GM18526 (cell line): Measurements from ENCODE around the gene OLFML2A.

Source experiments
- POLR2A ChIP-seq: IDR thresholded peaks from 3 replicates; pipeline ENCODE4 v1.6.1; 2011; ENCODE audit not compliant: insufficient read length; ENCODE audit errors: extremely low read depth

Gene OLFML2A

DNA sequence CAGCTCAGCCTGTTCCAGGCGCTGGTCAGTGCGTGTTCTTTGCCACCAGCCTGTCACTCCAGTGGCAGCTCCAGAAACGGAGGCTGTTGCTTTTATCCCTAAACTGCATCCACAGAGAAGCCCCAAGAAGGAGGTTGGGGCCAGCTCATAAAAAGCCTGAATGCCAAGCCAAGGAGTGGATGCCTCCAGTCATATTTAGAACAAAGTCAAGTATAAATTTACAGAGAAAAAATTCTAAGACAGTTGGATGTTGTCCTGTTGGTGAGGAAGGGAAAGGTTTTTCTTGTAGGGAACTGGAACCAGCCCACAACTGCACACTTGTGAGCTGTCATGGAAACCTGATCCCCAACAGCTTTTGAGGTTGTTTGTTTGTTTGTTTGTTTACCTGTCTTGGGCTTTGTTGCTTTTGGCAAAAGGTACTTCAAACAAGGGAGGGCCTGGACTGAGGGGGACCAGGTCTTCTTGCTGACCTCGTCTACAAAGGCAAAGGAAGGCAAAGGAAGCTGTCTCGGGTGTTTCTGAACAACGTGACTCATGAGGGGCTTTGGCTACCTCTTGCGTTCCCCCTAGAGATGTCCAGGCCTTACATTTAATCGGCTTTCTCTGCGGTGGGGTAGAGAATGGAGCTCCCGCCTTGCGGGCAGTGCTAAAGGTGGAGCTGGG lies 36.7 kb downstream of the OLFML2A start:
- no peak for TF ChIP-seq POLR2A

DNA sequence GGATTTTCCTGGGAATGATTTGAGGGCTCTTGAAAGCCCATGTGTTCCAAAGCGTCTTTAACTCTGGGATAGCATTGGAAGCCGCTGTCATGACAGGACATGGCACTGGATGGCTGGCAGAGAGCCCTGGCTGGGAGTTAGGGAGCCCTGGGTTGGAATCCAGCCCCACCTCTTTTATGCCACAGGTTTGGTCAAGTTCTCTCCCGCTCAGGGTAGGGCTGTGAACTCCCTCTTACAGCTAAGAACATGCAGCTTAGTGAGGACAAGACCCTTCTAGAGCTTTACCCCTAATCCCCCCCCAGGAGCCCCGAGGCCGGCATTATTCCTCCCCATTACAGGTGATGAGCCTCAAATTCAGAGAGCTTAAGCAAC lies 37.2 kb downstream of the OLFML2A start:
- TF ChIP-seq POLR2A: no peak

DNA sequence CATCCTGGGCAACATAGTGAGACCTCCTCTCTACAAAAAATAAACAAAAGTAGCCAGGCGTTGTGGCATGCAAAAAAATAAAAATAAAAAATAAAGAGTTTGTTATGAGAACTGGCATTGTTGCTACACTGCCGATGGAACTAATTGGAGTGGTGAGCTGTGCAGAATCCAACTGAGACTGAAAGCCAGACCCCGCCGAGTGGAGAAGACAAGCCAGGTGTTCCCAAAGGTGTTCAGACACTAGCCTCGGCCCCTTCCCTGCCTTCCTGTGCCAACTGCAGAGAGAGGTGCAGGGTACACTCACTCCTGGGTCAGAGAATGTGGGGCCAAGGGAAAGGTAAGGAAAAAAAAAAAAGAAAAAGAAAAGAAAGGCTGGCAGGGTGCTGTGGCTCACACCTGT lies 38.7 kb downstream of the OLFML2A start:
- TF ChIP-seq POLR2A: no peak

DNA sequence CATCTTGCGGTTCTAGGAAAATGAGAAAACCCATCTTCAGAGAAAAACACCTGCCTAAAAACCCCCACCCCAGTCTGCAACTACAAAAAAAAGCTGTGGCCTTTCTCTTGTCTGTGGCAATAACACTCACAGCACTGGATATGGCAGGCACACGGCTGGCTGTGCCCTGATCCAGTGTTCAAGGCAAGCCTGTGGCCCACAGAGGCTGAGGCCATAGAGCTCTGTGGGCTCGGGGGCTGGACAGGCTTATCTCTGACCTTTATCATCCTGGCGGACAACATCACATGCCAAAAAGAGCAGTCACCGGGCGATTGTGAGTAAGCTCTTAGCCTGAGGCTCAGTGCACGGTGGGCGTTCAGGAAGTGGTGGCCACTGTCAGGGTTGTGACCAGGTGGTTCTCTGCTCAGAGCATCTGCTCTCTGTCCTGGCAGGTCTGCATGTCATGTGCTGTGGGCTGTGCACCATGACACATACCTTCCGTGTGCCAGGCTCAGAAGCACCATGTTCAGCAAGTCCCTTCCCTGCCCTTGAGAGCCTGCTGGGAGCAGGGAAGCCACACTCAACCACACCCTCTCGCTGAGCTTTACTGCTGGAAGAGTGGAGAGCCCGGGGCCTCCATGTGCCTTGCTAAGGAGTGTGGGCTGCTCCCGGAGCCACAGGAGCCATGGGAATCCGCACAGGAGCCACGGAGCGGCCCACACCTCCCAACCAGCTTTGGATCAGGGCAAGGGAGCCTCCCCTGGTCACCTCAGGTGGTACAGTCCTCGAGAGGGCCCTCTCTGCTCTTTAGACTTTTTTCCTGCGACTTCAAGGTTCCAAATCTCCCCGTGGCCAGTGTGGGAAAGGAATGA lies 41.7 kb downstream of the OLFML2A start:
- TF ChIP-seq POLR2A: no peak

DNA sequence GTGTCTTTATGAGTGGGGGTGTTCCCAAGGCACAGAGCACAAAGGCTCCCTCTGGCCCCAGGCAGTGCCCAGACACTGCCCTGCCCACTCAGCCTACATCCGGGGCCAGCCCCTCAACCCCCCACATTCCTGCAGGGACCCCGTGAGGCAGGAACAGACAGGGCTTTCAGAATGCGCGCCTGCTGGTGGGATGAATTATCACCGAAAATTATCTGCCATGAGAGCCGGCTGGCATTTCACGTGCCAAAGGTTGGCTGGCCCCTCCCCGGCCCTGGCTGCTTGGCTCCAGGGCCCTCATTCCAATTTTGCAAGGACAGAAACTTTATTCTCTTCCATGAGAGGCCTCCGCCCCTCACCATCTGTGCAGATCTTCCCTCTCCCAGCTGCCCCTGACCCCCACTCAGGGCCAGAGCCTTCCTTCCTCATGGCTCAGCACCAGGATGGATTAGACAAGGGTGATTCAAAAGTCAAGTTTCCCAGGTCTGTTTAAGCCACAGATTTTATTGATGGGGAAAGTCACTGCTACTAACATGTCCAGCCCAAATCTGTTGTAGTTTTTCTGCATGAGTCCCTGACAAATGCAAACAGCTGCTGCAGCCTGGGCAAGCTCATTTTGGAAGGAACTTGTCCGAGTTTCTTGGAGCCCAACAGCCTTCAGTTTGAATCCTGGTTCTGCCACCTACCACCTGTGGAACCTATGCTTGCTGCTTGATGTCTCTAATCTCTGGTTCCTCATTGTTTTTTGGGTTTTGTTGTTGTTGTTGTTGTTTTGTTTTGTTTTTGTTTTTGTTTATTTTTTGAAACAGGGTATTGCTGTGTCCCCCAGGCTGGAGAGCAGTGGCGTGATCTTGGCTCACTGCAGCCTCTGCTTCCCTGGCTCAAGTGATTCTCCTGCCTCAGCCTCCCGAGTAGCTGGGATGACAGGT lies 44.0 kb downstream of the OLFML2A start:
- no peak for TF ChIP-seq POLR2A

DNA sequence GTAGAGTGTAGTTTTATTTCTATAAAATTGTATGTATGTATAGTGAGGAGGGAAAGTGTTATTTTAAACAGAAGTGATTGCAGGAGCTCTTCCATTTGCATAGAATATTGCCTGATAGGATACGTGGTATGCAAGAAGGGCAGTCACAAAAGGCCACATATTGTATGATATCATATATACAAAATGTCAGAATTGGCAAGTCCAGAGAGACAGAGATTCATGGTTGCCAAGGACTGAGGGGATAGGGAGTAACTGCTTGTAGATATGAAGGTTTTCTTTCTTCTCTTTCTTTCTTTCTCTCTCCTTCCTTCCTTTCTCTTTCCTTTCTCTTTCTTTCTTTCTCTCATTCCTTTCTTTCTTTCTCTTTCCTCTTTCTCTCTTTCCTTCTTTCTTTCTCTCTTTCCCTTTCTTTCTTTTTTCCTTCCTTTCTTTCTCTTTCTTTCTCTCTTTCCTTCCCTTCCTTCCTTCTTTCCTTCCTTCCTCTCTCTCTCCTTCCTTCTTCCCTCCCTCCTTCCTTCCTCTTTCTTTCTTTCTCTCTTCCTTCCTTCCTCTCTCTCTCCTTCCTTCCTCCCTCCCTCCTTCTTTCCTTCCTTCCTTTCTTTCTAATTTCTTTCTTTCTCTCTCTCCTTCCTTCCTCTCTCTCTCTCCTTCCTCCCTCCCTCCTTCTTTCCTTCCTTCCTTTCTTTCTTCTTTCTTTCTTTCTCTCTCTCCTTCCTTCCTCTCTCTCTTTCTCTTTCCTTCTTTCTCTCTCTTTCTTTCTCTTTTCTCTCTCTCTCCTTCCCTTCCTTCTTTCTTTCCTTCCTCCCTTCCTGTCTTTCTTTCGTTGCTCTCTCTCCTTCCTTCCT lies 51.8 kb downstream of the OLFML2A start:
- TF ChIP-seq POLR2A: no peak

DNA sequence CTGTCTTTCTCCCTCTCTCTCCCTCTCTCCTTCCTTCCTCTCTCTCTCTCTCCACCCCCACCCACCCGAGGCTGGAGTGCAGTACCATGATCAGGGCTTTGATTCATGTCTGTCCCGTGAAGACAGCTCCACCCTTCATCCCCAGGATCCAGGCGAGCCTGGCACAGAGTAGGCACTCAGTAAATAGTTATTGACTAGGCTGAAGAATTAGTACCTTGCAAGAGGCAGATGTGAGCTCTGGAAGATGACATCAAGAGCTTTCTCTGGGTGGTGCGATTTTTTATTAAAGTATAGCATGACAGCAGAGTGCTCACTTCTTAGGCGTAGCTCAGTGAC lies 52.4 kb downstream of the OLFML2A start:
- no peak for TF ChIP-seq POLR2A

DNA sequence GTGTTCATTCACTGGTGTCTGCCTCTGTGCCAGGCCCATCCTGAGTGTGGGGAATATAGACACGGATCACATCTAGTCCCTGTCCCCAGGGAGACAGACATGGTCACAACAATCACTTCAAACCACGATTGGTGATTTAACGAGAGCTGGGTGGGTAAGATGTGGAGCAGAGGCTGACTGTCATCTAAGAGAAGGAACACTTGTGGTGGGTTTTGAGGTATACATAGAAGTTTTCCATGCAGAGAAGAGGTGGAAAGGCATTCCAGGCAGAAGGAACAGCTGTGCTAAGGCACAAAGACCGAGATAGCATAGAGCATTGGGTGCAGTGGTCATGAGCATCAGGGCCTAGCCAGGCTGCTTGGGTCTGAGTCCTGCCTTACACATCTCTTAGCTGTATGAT lies 53.7 kb downstream of the OLFML2A start:
- no peak for TF ChIP-seq POLR2A

DNA sequence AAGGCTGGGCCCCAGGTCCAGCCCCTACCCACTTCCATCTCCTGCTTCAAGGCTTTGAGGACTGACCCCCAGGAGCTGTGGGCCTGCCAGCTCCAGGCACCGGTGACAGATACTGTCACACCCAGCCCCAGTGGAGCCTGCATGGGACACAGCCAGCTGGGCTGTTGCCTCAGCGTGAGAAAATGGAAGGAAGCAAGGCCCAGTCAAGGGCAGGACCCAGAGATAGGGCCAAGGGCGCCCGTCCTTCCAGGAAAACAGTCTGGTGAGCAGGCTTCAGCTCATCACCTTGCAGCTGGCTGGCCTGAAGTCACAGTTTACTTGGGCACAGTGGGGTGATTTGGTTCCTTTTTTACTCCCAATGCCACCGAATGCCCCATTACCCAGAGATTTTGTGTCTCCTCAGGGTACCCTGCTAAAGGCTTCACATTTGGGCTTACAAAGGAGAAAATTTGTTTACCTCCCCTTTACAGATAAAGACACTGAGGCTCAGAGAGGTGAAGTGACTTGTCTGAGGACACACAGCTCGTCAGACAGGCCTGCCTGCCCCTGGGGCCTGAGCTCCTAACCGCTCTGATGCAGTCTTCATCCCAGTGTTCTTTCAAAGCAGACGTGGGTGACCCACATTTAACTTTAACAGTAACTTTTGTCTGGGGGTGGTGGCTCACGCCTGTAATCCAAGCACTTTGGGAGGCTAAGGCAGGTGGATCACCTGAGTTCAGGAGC lies 54.9 kb downstream of the OLFML2A start:
- no peak for TF ChIP-seq POLR2A

DNA sequence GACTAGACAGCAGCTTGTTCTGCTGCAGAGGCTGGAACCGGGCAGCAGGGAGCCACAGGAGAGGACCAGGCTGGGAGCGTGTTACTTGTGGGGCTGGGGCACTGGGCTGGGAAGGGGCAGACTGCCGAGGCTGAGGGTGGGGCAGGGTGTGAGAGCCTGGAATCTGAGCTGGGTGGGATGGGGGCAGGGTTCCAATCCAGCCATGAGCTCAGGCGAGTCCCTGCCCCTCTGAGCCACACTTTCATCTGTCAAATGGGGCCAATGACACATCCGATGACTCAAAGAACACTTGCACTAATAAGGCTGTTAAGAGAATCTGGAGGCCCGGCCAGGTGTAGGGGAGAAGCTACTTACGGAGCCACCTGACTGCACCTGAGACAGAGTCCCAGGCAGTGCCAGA lies 57.7 kb downstream of the OLFML2A start:
- TF ChIP-seq POLR2A: no peak

DNA sequence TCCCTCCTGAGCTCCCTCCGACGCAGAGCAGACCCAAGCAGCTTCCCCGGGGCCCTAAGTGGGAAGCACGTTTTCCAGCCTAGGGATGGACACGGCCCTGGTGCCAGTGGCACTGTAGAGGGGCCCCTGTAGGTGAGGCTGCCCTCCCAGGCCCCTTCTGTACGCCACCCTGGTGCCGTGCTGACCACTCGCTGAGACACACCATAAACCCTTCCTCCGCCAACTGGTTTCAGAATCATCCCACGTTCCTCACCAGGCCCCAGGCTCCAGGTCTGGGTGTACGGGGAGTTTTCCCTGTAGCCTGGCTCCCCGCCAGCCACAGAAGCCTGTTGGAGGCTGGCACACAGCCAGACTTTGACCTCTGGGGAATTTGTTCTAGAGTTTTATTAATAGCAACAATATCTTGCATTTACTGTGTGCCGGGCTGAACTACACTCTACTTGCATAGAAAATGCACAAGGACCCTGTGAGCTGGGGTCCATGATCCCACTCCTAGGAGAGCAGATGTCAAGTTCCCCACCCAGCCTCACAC lies 58.2 kb downstream of the OLFML2A start:
- no peak for TF ChIP-seq POLR2A

DNA sequence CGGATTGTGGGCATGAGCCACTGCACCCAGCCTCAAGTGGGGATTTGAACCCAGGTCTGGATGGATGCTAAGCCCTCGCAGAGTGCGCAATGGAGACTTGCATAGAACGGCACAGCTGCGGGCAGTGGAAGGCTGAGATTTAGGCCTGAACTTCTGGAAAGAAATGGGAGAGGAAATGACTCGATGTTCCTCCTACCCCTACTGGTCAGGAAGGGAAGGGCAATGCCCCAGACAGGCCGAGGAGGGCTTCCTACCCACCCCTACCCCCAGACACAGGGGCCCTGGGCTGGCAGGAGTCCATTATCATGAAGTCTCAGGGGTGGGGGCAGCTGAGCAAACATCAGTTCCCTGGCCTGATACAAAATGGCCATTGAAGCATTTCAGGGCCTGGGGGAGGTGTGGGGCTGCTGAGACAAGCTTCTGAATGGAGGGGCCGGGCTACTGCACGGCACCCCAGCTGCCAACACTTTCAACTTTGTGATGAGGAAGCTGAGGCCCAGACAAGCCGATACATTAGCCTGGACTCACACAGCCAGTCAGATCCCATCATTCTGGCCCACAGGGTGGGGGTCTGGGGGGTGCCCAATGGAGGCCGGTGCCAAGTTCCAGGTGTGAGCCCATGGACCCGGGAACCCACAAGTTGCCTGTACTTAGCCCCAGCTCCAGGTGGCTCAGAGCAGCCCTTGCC lies 62.8 kb downstream of the OLFML2A start:
- no peak for TF ChIP-seq POLR2A

DNA sequence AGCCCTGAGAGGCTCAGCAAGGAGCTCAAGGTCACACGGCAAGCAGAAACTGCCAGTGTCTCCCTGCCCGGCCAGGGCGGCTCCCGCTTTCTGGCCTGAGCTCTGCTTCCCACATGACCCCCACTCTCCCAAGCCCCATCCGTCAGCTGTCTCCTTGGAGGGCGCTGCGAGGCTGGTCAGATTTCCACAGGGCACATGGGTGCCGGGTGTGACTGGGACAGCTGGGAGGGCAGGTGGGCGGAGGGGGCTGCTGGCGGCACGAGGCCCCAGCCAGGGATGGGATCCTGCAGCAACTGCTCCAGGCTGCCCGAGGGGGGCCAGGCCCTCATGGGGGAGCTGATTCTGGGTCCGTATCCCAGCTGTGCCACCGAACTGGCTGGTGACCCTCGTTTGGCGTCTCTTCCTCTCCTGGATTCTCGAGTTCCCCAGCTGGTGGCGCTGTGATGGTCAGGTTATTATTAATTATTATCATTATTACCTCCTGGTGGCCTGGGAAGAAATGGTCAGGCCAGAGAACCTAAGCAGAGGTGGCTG lies 63.4 kb downstream of the OLFML2A start:
- no peak for TF ChIP-seq POLR2A
